B cell (primary cell): ENCODE measurements around the gene SETD1A. TPM values are rescaled to one million over a fixed set of nuclear protein-coding genes. Genes with fewer than 3 reads are reported as not detected.

ENCODE experiments used
- ATAC-seq: fragments of 200-7000 bp; cut with Tn5 transposase; one replicate; pipeline ENCODE4 v1.10.0; 2021; ENCODE audit warnings: low read depth, mild to moderate bottlenecking, moderate number of reproducible peaks, moderate library complexity
- CTCF ChIA-PET: fragments of 350-600 bp; sonication (Branson Sonifier 250); formaldehyde crosslinking; loops from one replicate; lab custom pipeline; 2021; ENCODE audit warnings: antibody characterized with exemption, inconsistent platforms; lab: Charles Lee
- POLR2A ChIA-PET: fragments of 350-600 bp; sonication (Branson Sonifier 250); formaldehyde crosslinking; loops from one replicate; lab custom pipeline; 2021; ENCODE audit warnings: antibody characterized with exemption; lab: Charles Lee
- DNase-seq: peaks from one replicate; pipeline ENCODE4 v3.0.0; 2013
- H2AFZ ChIP-seq: 2 replicates; pipeline ENCODE4 v1.6.1; 2012; ENCODE audit warnings: mild to moderate bottlenecking, low read depth, low read length; ENCODE audit not compliant: insufficient read depth, poor library complexity, severe bottlenecking
- H3K27ac ChIP-seq, 2 donors: 1 replicate in 1 of 2; 2 replicates in 1 of 2; pipeline ENCODE4 v1.5.1; 2012 to 2013; ENCODE audit warnings: low read length in 2 of 2, mild to moderate bottlenecking in 2 of 2, moderate library complexity in 1 of 2
- H3K27me3 ChIP-seq, 4 experiments: fragments of 200-600 bp in 1 of 4; sonication (generic) in 1 of 4; replicated peaks in 1 of 4; 1 replicate in 2 of 4; 2 replicates in 2 of 4; pipeline versions ENCODE4 v1.6.1 to v1.7.0; 2013 to 2016; ENCODE audit warnings: low read length in 3 of 4, mild to moderate bottlenecking in 2 of 4, mixed read lengths in 1 of 4, moderate library complexity in 1 of 4; ENCODE audit not compliant: insufficient read depth in 4 of 4, control insufficient read depth in 3 of 4; ENCODE audit errors: control extremely low read depth in 1 of 4
- H3K36me3 ChIP-seq, 2 experiments: replicated peaks in 1 of 2; 1 replicate in 1 of 2; 2 replicates in 1 of 2; pipeline versions ENCODE4 v1.6.1 to v1.7.1; 2013; ENCODE audit warnings: low read length in 1 of 2; ENCODE audit not compliant: insufficient read depth in 2 of 2, control insufficient read depth in 1 of 2; ENCODE audit errors: control extremely low read depth in 1 of 2, extremely low read depth in 1 of 2
- H3K4me1 ChIP-seq, 2 donors: fragments of 200-600 bp in 1 of 2; sonication (generic) in 1 of 2; 1 replicate in 1 of 2; 2 replicates in 1 of 2; pipeline versions ENCODE4 v1.5.1 to v1.6.1; 2013 to 2017; ENCODE audit warnings: low read length in 2 of 2; ENCODE audit not compliant: control insufficient read depth in 2 of 2, insufficient read depth in 2 of 2
- H3K4me2 ChIP-seq: replicated peaks from 2 replicates; pipeline ENCODE3; 2012; ENCODE audit warnings: mild to moderate bottlenecking, low read depth, low read length; ENCODE audit not compliant: poor library complexity, severe bottlenecking
- H3K4me3 ChIP-seq, 5 experiments: fragments of 200-600 bp in 1 of 5; sonication (generic) in 1 of 5; 1 replicate in 3 of 5; 2 replicates in 2 of 5; pipeline versions ENCODE4 v1.5.1 to v1.7.0; 2011 to 2016; ENCODE audit warnings: low read length in 4 of 5, mild to moderate bottlenecking in 4 of 5, low read depth in 2 of 5, control low read depth in 1 of 5, moderate library complexity in 1 of 5; ENCODE audit not compliant: insufficient read depth in 1 of 5; ENCODE audit errors: control extremely low read depth in 1 of 5, extremely low read depth in 1 of 5
- H3K79me2 ChIP-seq: fragments of 200-600 bp; sonication (generic); one replicate; pipeline ENCODE4 v1.6.0; 2016; ENCODE audit warnings: low read length; ENCODE audit not compliant: control insufficient read depth, insufficient read depth
- H3K9ac ChIP-seq: fragments of 200-600 bp; sonication (generic); 2 replicates; pipeline ENCODE4 v1.6.1; 2017; ENCODE audit warnings: mild to moderate bottlenecking, low read length, moderate library complexity
- H3K9me3 ChIP-seq, 3 donors: one replicate each; pipeline versions ENCODE4 v1.6.1 to v1.7.1; 2013; ENCODE audit warnings: low read length in 2 of 3; ENCODE audit not compliant: control insufficient read depth in 2 of 3, insufficient read depth in 1 of 3; ENCODE audit errors: control extremely low read depth in 1 of 3
- H4K20me1 ChIP-seq: 2 replicates; pipeline ENCODE4 v1.6.0; 2012; ENCODE audit warnings: mild to moderate bottlenecking, low read length; ENCODE audit not compliant: insufficient read depth, control insufficient read depth, poor library complexity, severe bottlenecking
- H3K27ac Mint-ChIP-seq: one replicate; pipeline ENCODE4 v1.8.0; 2021; ENCODE audit warnings: mixed read lengths
- H3K27me3 Mint-ChIP-seq: one replicate; pipeline ENCODE4 v1.8.0; 2021; ENCODE audit warnings: mixed read lengths
- H3K4me1 Mint-ChIP-seq: one replicate; pipeline ENCODE4 v1.8.0; 2021; ENCODE audit warnings: mixed read lengths
- H3K4me3 Mint-ChIP-seq: one replicate; pipeline ENCODE4 v1.8.0; 2021; ENCODE audit warnings: mixed read lengths
- H3K9me3 Mint-ChIP-seq: one replicate; pipeline ENCODE4 v1.8.0; 2022; ENCODE audit warnings: mixed read lengths; ENCODE audit not compliant: insufficient read depth
- CTCF ChIP-seq: fragments of 200-600 bp; IDR thresholded peaks from one replicate; pipeline ENCODE4 v1.8.0; 2022; ENCODE audit warnings: antibody characterized with exemption, mild to moderate bottlenecking
- EZH2 ChIP-seq: IDR thresholded peaks from 2 replicates; pipeline ENCODE4 v1.6.1; 2012; ENCODE audit warnings: borderline replicate concordance, low read depth, mild to moderate bottlenecking, moderate library complexity, low read length; ENCODE audit not compliant: insufficient read depth, poor library complexity, severe bottlenecking
- whole genome bisulfite sequencing: methylation state at CpG from one replicate; pipeline ENCODE4 v1.1.5; 2013; ENCODE audit warnings: missing lambda C conversion rate; ENCODE audit not compliant: insufficient coverage; 5-methylcytosine and 5-hydroxymethylcytosine counted together
- intact Hi-C: fragments of 100-400 bp; cut with micrococcal nuclease; formaldehyde crosslinking; loops from one replicate; pipeline ENCODE4 v1.10.0; 2022
- polyA plus RNA-seq: library from polyadenylated mRNA; depleted of rRNA; stranded (reverse); fragments of >200 nt; gene quantifications from 2 replicates; pipeline ENCODE4 v1.2.3, GENCODE V29; 2012
- total RNA-seq, 2 donors: library from RNA; stranded (reverse); fragments of 120-200 nt in 1 of 2; gene quantifications; 1 replicate in 1 of 2; 2 replicates in 1 of 2; pipeline versions ENCODE4 v1.2.3 to v1.2.4, GENCODE V29; 2013 to 2022

SETD1A gene
- total and polyA plus RNA-seq, 2 donors (not counting 1 experiment from before 2014, with no cell fraction given) = 11.5 to 39.5 TPM

DNA sequence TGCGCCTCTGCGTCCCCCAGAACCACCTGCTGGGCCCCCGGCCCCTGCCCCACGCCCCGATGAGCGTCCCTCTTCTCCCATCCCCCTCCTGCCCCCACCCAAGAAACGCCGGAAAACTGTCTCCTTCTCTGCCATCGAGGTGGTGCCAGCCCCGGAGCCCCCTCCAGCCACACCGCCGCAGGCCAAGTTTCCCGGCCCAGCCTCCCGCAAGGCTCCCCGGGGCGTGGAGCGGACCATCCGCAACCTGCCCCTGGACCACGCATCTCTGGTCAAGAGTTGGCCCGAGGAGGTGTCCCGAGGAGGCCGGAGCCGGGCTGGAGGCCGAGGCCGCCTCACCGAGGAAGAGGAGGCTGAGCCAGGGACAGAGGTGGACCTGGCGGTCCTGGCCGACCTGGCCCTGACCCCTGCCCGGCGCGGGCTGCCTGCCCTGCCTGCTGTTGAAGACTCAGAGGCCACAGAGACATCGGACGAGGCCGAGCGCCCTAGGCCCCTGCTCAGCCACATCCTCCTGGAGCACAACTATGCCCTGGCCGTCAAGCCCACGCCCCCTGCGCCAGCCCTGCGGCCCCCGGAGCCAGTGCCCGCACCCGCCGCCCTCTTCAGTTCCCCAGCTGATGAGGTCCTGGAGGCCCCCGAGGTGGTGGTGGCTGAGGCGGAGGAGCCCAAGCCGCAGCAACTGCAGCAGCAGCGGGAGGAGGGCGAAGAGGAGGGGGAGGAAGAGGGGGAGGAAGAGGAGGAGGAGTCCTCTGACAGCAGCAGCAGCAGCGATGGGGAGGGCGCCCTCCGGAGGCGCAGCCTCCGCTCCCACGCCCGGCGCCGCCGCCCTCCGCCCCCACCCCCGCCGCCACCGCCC, 21.8 kb downstream of the SETD1A start:
- intact Hi-C loops = no loop called here
- CTCF ChIA-PET = no interaction called here
- H3K4me1 ChIP-seq = no peaks in the 10 kb centered on the region
- no peaks in the 10 kb centered on the region for H3K9me3 ChIP-seq
- ATAC-seq = no peak
- H4K20me1 ChIP-seq = peaks cover 19% of the 10 kb centered on the region
- no peak for TF ChIP-seq EZH2
- no peak for TF ChIP-seq CTCF
- H3K9ac ChIP-seq = no peak overlapping the region
- 97% methylated on average over 58 of the region's 62 CpGs for WGBS
- H3K27ac ChIP-seq = no peak overlapping the region
- no peak for DNase-seq
- H3K36me3 ChIP-seq = peaks cover 1 to 47% of the 10 kb centered on the region in 2 experiments
- H3K4me2 ChIP-seq = no peak overlapping the region
- H3K79me2 ChIP-seq = peaks cover 5% of the 10 kb centered on the region
- Mint-ChIP-seq H3K27me3 (no peaks in the 10 kb centered on the region), H3K9me3 (no peaks in the 10 kb centered on the region), H3K4me1 (no peaks in the 10 kb centered on the region), H3K4me3 (no peak overlapping the region), H3K27ac (no peak overlapping the region)
- POLR2A ChIA-PET = no interaction called here
- H3K27me3 ChIP-seq = no peaks in the 10 kb centered on the region
- H2AFZ ChIP-seq = no peak overlapping the region
- H3K4me3 ChIP-seq = no peak overlapping the region

- ChIA-PET CTCF (no interaction called here), POLR2A (no interaction called here)
- no peak overlapping the region for H3K27ac ChIP-seq
- no peak overlapping the region for H3K9ac ChIP-seq
- ATAC-seq = no peak
- 96% methylated on average over 15 of the region's 15 CpGs for WGBS
- H3K4me2 ChIP-seq = no peak overlapping the region
- intact Hi-C loops = no loop called here
- Mint-ChIP-seq H3K27ac (no peak overlapping the region), H3K27me3 (no peaks in the 10 kb centered on the region), H3K9me3 (no peaks in the 10 kb centered on the region), H3K4me3 (no peak overlapping the region), H3K4me1 (no peaks in the 10 kb centered on the region)
- H3K36me3 ChIP-seq = peaks cover 0 to 48% of the 10 kb centered on the region in 2 experiments
- TF ChIP-seq EZH2 (no peak), CTCF (no peak)
- no peak for DNase-seq
- peaks cover 5% of the 10 kb centered on the region for H3K79me2 ChIP-seq
- H4K20me1 ChIP-seq = peaks cover 19% of the 10 kb centered on the region
- no peak overlapping the region for H2AFZ ChIP-seq
- no peaks in the 10 kb centered on the region for H3K27me3 ChIP-seq
- H3K4me3 ChIP-seq = no peak overlapping the region
- no peaks in the 10 kb centered on the region for H3K9me3 ChIP-seq
- peaks cover 3 to 4% of the 10 kb centered on the region in 2 donors for H3K4me1 ChIP-seq
Observed at GRCh38 chr16:30980023-30980371, 22.4 kb downstream of the SETD1A start.
